ENCODE measurements around the gene LSM4.

LSM4 gene

DNA sequence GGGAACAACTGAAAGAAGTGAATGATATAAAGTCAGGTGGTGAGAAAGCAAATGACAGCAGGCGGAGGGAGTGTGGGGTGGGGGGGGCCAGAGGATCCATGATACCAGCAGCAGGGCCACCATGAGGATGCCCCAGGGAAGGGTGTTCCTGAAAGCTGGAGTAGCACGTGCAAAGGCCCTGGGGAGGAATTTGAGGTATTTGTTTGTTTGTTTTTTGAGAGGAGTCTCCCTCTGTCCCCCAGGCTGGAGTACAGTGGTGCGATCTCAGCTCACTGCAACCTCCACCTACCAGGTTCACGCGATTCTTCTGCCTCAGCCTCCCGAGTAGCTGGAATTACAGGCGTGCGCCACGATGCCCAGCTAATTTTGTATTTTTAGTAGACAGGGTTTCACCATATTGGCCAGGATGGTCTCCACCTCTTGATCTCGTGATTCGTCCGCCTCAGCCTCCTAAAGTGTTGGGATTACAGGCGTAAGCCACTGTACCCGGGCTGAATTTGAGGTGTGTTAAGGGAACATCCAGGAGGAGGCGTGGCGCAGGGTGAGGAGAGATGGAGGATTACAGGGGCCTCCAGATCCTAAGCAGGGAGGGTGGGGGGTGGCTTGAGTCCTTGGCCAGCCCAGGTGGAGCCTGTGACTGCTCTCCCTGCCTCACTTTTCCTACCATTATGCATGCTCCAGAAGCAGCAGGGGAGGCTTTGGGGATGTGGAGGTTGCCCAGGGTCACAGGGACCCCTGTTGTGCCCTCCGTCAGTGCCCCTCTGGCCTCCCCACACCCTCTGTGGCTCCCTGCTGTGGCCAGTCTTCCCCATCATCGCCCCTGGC is 29.0 kb downstream of the LSM4 start:
- no peak for DNase-seq
- H3K9me3 Mint-ChIP-seq, result peaks cover 5 to 17% of the 10 kb centered on the region in 2 donors
- H3K27me3 Mint-ChIP-seq, result no peaks in the 10 kb centered on the region
- H3K27ac Mint-ChIP-seq, result peak overlapping the region; percentile 94 to 98
- H3K4me3 Mint-ChIP-seq, result peak overlapping the region; percentile 88 to 89
- peaks cover 83% of the 10 kb centered on the region for H3K4me1 Mint-ChIP-seq
- no peak for ATAC-seq

- Mint-ChIP-seq H3K9me3 (peaks cover 5 to 17% of the 10 kb centered on the region in 2 donors), H3K4me1 (peaks cover 83% of the 10 kb centered on the region), H3K27ac (peak overlapping the region; percentile 84 to 98), H3K27me3 (no peaks in the 10 kb centered on the region), H3K4me3 (peak overlapping the region; percentile 88 to 89)
- ATAC-seq, result peak; percentile 5
- DNase-seq, result peak; percentile 70 to 82
Observed at GRCh38 chr19:18292810-18293641, 29.9 kb downstream of the LSM4 start.

- ATAC-seq, result peak; percentile 2
- H3K27me3 Mint-ChIP-seq, result no peaks in the 10 kb centered on the region
- H3K9me3 Mint-ChIP-seq, result peaks cover 5 to 17% of the 10 kb centered on the region in 2 donors
- DNase-seq, result peak in 1 of 2 donors; percentile 71
- H3K4me3 Mint-ChIP-seq, result peak overlapping the region; percentile 88 to 89
- H3K27ac Mint-ChIP-seq, result peak overlapping the region; percentile 52 to 98
- H3K4me1 Mint-ChIP-seq, result peaks cover 83% of the 10 kb centered on the region
Observed at GRCh38 chr19:18292462-18292809, 30.4 kb downstream of the LSM4 start.

DNA sequence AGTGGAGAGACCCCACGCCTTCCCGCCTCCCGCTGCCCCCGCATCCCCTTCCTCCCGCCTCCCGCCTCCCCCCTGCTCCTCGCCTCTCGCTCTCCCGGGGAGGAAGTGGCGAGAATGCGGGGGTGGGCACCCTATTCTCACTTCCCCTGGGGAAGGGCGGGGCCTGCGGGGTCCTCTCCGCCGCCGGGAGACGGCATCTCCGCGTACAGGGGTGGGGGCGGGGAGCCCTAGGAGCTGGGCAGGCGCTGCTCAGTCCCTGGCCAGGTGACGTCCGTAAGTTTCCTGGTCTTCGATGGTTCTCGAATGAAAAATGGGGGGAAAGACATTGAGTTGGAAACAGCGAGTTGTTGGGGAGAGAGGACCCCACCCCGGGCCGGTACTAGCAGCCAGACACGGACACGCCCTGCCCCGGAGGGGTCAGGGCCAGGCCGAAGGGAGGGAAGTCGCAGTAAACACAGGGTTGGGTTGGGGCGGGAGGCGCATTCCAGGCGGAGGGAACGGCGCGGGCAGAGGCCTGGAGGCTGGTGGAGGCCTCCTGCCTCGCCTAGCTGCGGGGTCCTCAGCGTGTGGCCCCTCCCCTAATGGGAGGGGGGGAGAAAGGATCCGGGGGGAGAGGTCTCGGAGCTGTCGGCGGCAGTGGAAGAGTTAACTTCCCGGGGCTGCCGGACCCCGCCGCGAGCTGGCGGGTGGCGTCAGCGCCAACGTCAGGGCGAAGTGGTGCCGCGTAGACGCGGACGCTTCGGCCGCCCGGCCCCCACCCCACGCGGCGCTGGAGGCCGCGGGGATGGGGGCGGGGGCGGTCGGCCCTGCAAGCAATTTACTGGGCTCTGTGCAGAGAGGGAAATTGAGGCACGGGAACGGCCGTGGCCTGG is 31.1 kb downstream of the LSM4 start:
- no peaks in the 10 kb centered on the region for H3K27me3 Mint-ChIP-seq
- H3K27ac Mint-ChIP-seq, result peak overlapping the region; percentile 95 to 98
- ATAC-seq (peak; percentile 58), DNase-seq (peak; percentile 91 to 94)
- H3K4me1 Mint-ChIP-seq, result peaks cover 85% of the 10 kb centered on the region
- peaks cover 5 to 17% of the 10 kb centered on the region in 2 donors for H3K9me3 Mint-ChIP-seq
- H3K4me3 Mint-ChIP-seq, result peak overlapping the region; percentile 88 to 89

GRCh38 chr19:18291019-18291524 is 31.8 kb downstream of the LSM4 start:
- ATAC-seq, result peak; percentile 3

DNA sequence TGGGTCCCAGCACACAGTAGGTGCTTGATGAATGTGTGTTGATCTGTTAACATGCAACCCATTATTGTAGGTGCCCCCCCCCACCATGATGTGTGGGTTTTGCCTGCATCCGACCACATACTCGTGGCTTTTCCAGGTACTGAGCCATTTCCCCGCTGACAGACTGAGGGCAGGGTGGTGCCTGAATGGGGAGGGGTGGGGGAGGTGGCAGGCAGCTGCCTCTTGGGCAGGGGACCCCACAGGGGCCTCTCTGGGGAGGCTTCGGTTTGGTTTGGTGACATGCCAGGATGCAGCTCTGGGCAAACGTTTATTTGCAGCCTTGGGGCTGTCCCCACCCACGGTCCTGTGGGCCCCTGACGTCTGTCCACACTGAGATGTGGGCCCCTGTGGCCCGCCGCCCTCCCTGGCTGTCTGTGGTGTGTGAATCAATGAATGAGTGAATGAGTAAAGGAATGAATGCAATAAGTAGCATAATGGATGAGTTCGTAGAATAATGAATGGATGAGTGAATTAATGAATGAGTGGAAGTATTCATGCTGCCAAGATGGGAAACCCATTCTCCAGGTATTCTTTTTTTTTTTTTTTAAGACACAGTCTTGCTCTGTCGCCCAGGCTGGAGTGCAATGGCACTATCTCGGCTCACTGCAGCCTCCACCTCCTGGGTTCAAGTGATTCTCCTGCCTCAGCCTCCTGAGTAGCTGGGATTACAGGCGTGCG is 32.4 kb downstream of the LSM4 start:
- H3K27ac Mint-ChIP-seq, result peak overlapping the region; percentile 93 to 99
- peak; percentile 97 to 99 for DNase-seq
- H3K27me3 Mint-ChIP-seq, result no peaks in the 10 kb centered on the region
- H3K4me1 Mint-ChIP-seq, result peaks cover 87% of the 10 kb centered on the region
- H3K9me3 Mint-ChIP-seq, result peaks cover 5 to 7% of the 10 kb centered on the region in 2 donors
- H3K4me3 Mint-ChIP-seq, result peak overlapping the region; percentile 88 to 89
- ATAC-seq, result peak; percentile 78

More at GRCh38 chr19:18291019-18291524, 31.8 kb downstream of the LSM4 start:
- DNase-seq, result peak in 1 of 2 donors; percentile 74
- peak overlapping the region; percentile 88 to 89 for H3K4me3 Mint-ChIP-seq
- peaks cover 5 to 13% of the 10 kb centered on the region in 2 donors for H3K9me3 Mint-ChIP-seq
- H3K27ac Mint-ChIP-seq, result peak overlapping the region; percentile 84 to 99
- H3K27me3 Mint-ChIP-seq, result no peaks in the 10 kb centered on the region
- peaks cover 86% of the 10 kb centered on the region for H3K4me1 Mint-ChIP-seq

DNA sequence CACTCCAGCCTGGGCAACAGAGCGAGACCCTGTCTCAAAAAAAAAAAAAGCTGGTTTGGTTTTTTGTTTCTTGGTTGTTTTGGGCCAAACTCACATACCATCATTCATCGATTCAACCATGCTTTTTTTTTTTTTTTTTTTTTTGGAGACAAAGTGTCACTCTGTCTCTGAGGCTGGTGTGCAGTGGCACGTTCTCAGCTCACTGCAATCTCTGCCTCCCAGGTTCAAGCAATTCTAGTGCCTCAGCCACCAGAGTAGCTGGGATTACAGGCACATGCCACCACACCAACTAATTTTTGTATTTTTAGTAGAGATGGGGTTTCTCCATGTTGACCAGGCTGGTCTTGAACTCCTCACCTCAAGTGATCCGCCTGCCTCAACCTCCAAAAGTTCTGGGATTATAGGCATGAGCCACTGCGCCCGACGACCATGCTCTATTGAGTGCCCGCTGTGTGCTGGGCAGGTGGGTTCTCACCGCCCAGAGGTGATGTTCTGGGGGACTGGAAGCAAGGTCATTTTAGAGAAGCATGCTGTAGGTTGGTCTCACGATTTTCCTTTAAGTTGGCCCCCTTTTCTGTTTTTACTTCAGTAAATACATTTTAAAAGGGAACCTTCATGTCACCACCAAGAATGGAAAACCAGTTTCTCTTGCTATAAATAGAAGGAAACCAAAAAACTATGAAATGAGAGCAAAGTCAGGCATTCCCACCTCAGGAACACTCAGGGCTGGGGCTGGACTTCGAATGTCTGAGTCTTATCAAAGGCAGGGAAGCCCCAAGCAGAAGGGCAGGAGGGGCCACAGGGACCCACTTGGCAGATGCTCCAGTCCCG is 33.2 kb downstream of the LSM4 start:
- no peak for ATAC-seq
- DNase-seq, result peak in 1 of 2 donors; percentile 30
- no peaks in the 10 kb centered on the region for H3K27me3 Mint-ChIP-seq

GRCh38 chr19:18287836-18288772 is 34.8 kb downstream of the LSM4 start:
- Mint-ChIP-seq H3K9me3 (peaks cover 0 to 5% of the 10 kb centered on the region in 2 donors), H3K27ac (peak overlapping the region in 1 of 2 donors; percentile 37), H3K27me3 (no peaks in the 10 kb centered on the region), H3K4me3 (no peak overlapping the region), H3K4me1 (peaks cover 85% of the 10 kb centered on the region)
- no peak for ATAC-seq
- DNase-seq, result no peak

More for the DNA sequence above, 33.2 kb downstream of the LSM4 start:
- peak overlapping the region; percentile 93 to 99 for H3K27ac Mint-ChIP-seq
- H3K4me1 Mint-ChIP-seq, result peaks cover 87% of the 10 kb centered on the region
- H3K4me3 Mint-ChIP-seq, result peak overlapping the region; percentile 59 to 66
- peaks cover 0 to 5% of the 10 kb centered on the region in 2 donors for H3K9me3 Mint-ChIP-seq

DNA sequence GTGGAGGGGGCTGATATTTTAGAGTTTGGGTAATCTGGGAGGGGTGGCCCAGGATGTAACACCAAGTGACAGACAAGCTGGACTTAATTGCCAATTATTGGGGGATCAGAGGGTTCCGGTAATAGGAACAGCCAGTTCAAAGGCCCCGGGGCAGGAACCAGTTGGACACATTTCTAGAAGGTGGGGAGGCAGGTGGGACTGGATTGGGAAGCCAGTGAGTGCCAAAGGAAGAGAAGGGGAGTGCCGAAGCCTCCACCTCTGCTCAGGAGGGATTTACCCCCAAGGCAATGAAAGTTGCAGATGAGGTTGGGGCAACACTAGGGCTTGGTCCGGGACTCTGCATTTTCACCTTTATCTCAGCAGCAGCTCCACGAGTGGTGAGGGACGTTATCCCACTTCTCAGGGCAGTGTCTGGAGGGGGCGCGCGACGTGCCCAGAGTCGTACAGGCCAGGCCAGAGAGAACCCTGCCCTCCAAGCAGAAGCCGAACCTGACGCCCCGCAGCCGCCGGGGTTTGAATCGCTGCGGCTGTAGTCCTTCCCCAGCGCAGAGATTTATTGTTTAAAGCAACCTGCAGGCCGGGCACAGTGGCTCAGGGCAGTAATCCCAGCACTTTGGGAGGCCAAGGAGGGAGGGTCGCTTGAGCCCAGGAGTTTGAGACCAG is 35.8 kb downstream of the LSM4 start:
- DNase-seq, result no peak
- peaks cover 91% of the 10 kb centered on the region for H3K4me1 Mint-ChIP-seq
- no peaks in the 10 kb centered on the region for H3K27me3 Mint-ChIP-seq
- peak overlapping the region; percentile 16 to 90 for H3K27ac Mint-ChIP-seq
- H3K4me3 Mint-ChIP-seq, result no peak overlapping the region
- H3K9me3 Mint-ChIP-seq, result peaks cover 0 to 5% of the 10 kb centered on the region in 2 donors
- ATAC-seq, result no peak

DNA sequence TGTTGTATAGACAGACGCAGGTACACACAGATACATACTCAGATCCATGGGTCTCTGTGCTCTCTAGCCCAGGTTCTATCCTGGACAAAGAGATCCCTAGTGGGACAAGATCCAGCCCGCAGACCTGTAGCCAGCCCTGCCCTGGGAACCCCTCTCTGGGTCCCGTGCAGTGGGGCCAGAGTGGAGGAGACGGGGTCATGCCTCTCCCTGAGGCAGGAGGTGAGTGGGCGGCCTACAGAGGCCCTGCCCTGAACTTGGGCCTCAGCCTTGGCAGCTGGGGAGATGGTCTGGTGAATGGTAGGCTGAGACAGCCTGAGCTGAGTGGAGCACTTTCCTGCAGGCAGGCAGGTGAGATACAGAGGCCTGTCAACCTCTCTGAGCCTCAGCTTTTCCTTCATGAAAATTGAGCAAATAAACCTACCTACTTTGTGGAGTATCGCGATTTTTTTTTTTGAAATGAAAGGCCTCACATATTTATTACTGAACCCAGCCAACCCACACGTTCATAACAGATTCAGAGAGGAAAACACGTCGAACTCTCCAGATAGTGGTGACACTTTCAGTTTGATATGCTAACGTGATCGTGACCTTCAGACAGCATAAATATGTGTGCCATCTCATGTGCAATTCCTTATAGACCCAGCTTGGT is 38.0 kb downstream of the LSM4 start:
- Mint-ChIP-seq H3K27ac (peak overlapping the region; percentile 92 to 96), H3K27me3 (no peaks in the 10 kb centered on the region), H3K4me3 (peak overlapping the region; percentile 75 to 78), H3K4me1 (peaks cover 86% of the 10 kb centered on the region), H3K9me3 (no peaks in the 10 kb centered on the region)
- DNase-seq (peak; percentile 74 to 76), ATAC-seq (peak; percentile 21)

- Mint-ChIP-seq H3K9me3 (no peaks in the 10 kb centered on the region), H3K27me3 (no peaks in the 10 kb centered on the region), H3K4me1 (peaks cover 87% of the 10 kb centered on the region), H3K27ac (peak overlapping the region in 1 of 2 donors; percentile 99), H3K4me3 (peak overlapping the region; percentile 88 to 99)
- DNase-seq (no peak), ATAC-seq (no peak)
Observed at GRCh38 chr19:18283338-18283737, 39.5 kb downstream of the LSM4 start.

GRCh38 chr19:18282788-18283141 is 40.1 kb downstream of the LSM4 start:
- Mint-ChIP-seq H3K27me3 (no peaks in the 10 kb centered on the region), H3K9me3 (no peaks in the 10 kb centered on the region), H3K4me3 (peak overlapping the region; percentile 88 to 99), H3K27ac (peak overlapping the region; percentile 98 to 99), H3K4me1 (peaks cover 87% of the 10 kb centered on the region)
- DNase-seq (peak; percentile 26 to 50), ATAC-seq (no peak)
